Body of pancreas (tissue), 4 donors: Measurements from ENCODE around the gene PDZK1IP1. TPM values are rescaled to one million over a fixed set of nuclear protein-coding genes. Genes with fewer than 3 reads are reported as not detected.

ENCODE experiments used
- ATAC-seq: fragments of 150-250 bp; one replicate; pipeline ENCODE4 v1.9.1; 2016
- DNase-seq, 4 donors: peaks; one replicate each; pipeline ENCODE4 v3.0.0-alpha.2; 2019
- H3K27ac ChIP-seq, 4 donors: fragments of 200-600 bp; sonication (generic); 1 replicate in 3 of 4; 2 replicates in 1 of 4; pipeline versions ENCODE4 v1.5.1 to v1.6.1; 2016 to 2019; ENCODE audit warnings: mild to moderate bottlenecking in 1 of 4, mixed read lengths in 1 of 4, moderate library complexity in 1 of 4
- H3K27me3 ChIP-seq, 2 donors: fragments of 200-600 bp; sonication (generic); one replicate each; pipeline ENCODE4 v1.6.0; 2016; ENCODE audit warnings: mild to moderate bottlenecking in 1 of 2
- H3K36me3 ChIP-seq, 2 donors: fragments of 200-600 bp; sonication (generic); replicated peaks in 1 of 2; 2 replicates each; pipeline ENCODE4 v1.5.1; 2016; ENCODE audit warnings: low read depth in 2 of 2; ENCODE audit not compliant: insufficient read depth in 1 of 2
- H3K4me1 ChIP-seq: fragments of 200-600 bp; sonication (generic); one replicate; pipeline ENCODE4 v1.6.0; 2016
- H3K4me3 ChIP-seq, 2 donors: fragments of 200-600 bp; sonication (generic); 1 replicate in 1 of 2; 2 replicates in 1 of 2; pipeline ENCODE4 v1.5.1; 2016 to 2019
- H3K9me3 ChIP-seq, 3 donors: fragments of 200-600 bp; sonication (generic); 1 replicate in 2 of 3; 2 replicates in 1 of 3; pipeline ENCODE4 v1.5.1; 2016
- CTCF ChIP-seq, 7 experiments: fragments of 450-650 bp in 4 of 7; fragments of 200-600 bp in 3 of 7; sonication (generic) in 3 of 7; IDR thresholded peaks; one replicate each; pipeline ENCODE4 v1.5.1; 2016 to 2019; ENCODE audit warnings: antibody characterized with exemption in 7 of 7
- POLR2A ChIP-seq, 3 donors: fragments of 450-650 bp; IDR thresholded peaks; one replicate each; pipeline ENCODE4 v1.6.1; 2016; ENCODE audit warnings: antibody characterized with exemption in 3 of 3, mild to moderate bottlenecking in 2 of 3
- WGBS, 2 donors: methylation state at CpG; one replicate each; pipeline ENCODE4 v1.1.5; 2017; 5-methylcytosine and 5-hydroxymethylcytosine counted together
- intact Hi-C: fragments of 100-400 bp; cut with DNase I; formaldehyde crosslinking; loops from one replicate; pipeline ENCODE4 v1.15.1; 2023
- total RNA-seq, 2 donors: library from RNA; depleted of rRNA; stranded (reverse); fragments of >200 nt; gene quantifications; one replicate each; pipeline ENCODE4 v1.1.0, GENCODE V29; 2016

PDZK1IP1 gene
- total RNA-seq, 2 donors from 2014 or later, result 54.2 to 56.4 TPM

DNA sequence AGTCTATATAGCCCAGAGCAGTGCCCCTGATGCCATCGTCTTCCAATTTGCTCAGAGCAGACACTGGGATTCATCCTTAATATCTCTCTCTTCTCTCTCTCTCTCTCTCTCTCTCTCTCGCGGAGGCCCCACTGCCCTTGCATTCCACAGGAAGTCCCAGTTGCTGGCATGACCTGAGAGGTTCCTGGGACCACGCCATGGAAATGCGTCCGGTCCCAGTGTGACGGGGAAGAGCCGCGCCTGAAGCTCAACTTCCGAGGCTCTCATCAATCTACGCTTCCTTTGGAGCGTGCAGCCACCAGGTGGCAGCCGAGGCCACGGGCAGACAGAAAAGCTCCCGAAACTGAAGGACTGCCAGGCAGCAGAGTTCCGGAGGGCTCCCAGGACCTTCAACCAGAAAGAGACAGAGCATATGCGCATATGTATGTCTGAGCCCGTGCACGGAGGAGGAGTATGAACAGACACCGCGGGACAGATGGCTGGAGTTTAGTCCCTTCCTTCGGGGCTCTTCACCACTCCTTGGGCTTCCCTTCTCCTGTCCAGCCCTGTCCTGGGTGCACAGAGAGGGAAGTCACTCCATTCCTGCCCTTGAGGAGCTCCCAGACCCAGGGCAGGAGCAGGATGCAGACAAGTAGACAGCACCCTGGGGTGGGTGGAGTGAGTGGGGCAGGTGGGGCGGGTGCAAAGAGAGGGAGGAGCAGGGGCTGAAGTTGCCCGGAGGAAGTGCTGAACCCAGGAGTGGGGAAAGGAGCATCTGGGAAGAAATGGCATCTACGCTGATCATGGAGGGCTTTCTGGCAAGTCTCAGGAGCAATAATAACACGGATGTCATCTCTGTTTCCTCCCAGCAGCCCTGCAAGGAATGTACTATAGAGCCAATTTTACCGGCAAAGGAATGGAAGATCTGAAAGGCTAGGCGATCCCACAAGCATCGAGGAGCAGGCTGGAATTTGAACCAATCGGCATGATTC, 10.5 kb downstream of the PDZK1IP1 start:
- H3K9me3 ChIP-seq, result no peaks in the 10 kb centered on the region
- intact Hi-C loops, result no loop called here
- H3K27ac ChIP-seq, result peak overlapping the region; percentile 16 to 71 (median 62)
- WGBS, 2 donors, result 10 to 12% methylated on average over 13 to 21 of the region's 30 CpGs
- DNase-seq (peak; percentile 90 to 92 (median 91)), ATAC-seq (peak; percentile 90)
- peak; percentile 75 to 96 (median 94) for TF ChIP-seq CTCF (IDR thresholded peaks at IDR 0.05)
- peak in 1 of 3 donors; percentile 33 for TF ChIP-seq POLR2A (IDR thresholded peaks at IDR 0.05)
- no peaks in the 10 kb centered on the region for H3K36me3 ChIP-seq
- H3K4me1 ChIP-seq, result peaks cover 14% of the 10 kb centered on the region
- H3K27me3 ChIP-seq, result no peaks in the 10 kb centered on the region
- H3K4me3 ChIP-seq, result no peak overlapping the region

GRCh38 chr1:47178654-47179016, 11.2 kb downstream of the PDZK1IP1 start:
- peaks cover 14% of the 10 kb centered on the region for H3K4me1 ChIP-seq
- peak overlapping the region in 1 of 4 donors; percentile 71 for H3K27ac ChIP-seq
- no peaks in the 10 kb centered on the region for H3K27me3 ChIP-seq
- TF ChIP-seq POLR2A (IDR thresholded peaks at IDR 0.05) (no peak), CTCF (IDR thresholded peaks at IDR 0.05) (no peak)
- H3K36me3 ChIP-seq, result no peaks in the 10 kb centered on the region
- no peaks in the 10 kb centered on the region for H3K9me3 ChIP-seq
- no peak overlapping the region for H3K4me3 ChIP-seq
- DNase-seq (no peak), ATAC-seq (no peak)
- intact Hi-C loops, result no loop called here
- 52 to 61% methylated on average over 8 of the region's 8 CpGs for WGBS, 2 donors

- WGBS, 2 donors, result 64 to 68% methylated on average over 6 of the region's 6 CpGs
- peaks cover 14% of the 10 kb centered on the region for H3K4me1 ChIP-seq
- no peak overlapping the region for H3K27ac ChIP-seq
- no peak for TF ChIP-seq POLR2A (IDR thresholded peaks at IDR 0.05)
- TF ChIP-seq CTCF (IDR thresholded peaks at IDR 0.05), result no peak
- DNase-seq (no peak), ATAC-seq (no peak)
- no peaks in the 10 kb centered on the region for H3K27me3 ChIP-seq
- H3K36me3 ChIP-seq, result no peaks in the 10 kb centered on the region
- intact Hi-C loops, result no loop called here
- H3K4me3 ChIP-seq, result no peak overlapping the region
- H3K9me3 ChIP-seq, result no peaks in the 10 kb centered on the region
Measured at GRCh38 chr1:47178020-47178419, 11.8 kb downstream of the PDZK1IP1 start.

GRCh38 chr1:47175227-47175934, 14.5 kb downstream of the PDZK1IP1 start:
- ATAC-seq, result peak; percentile 46
- no peak overlapping the region for H3K4me3 ChIP-seq
- H3K36me3 ChIP-seq, result no peaks in the 10 kb centered on the region
- peak; percentile 65 to 74 (median 69) for DNase-seq
- TF ChIP-seq POLR2A (IDR thresholded peaks at IDR 0.05), result no peak
- peak; percentile 92 to 99 (median 97) for TF ChIP-seq CTCF (IDR thresholded peaks at IDR 0.05)
- WGBS, 2 donors, result 10 to 11% methylated on average over 11 of the region's 11 CpGs
- intact Hi-C loops, result no loop called here
- no peak overlapping the region for H3K27ac ChIP-seq
- no peaks in the 10 kb centered on the region for H3K27me3 ChIP-seq
- no peaks in the 10 kb centered on the region for H3K9me3 ChIP-seq
- peaks cover 12% of the 10 kb centered on the region for H3K4me1 ChIP-seq
